PC-9 (cell line): Measurements from ENCODE around the gene ZNF14. TPM values are rescaled to one million over a fixed set of nuclear protein-coding genes. Genes with fewer than 3 reads are reported as not detected.
A peak's percentile ranks its signal among the peaks of the same experiment; 100 is the strongest.

Source experiments
- BruUV-seq: library from RNA; stranded (reverse); fragments of 400-500 nt; replicated peaks from 2 replicates; lab custom pipeline; 2021; lab: Mats Ljungman, UMichigan
- CTCF ChIA-PET: fragments of 300-600 bp; sonication (Branson Sonifier 250); formaldehyde crosslinking; loops from one replicate; lab custom pipeline; 2022; ENCODE audit warnings: antibody characterized with exemption; lab: Charles Lee
- POLR2A ChIA-PET: fragments of 300-600 bp; sonication (Branson Sonifier 250); formaldehyde crosslinking; loops from one replicate; lab custom pipeline; 2022; ENCODE audit warnings: antibody characterized with exemption; ENCODE audit not compliant: unreplicated experiment; lab: Charles Lee
- DNase-seq, 2 experiments: peaks; one replicate each; pipeline versions ENCODE4 v3.0.0 to v3.0.0-alpha.2; 2015 to 2022; ENCODE audit warnings: mixed read lengths in 1 of 2
- H2AFZ ChIP-seq: fragments of 200-600 bp; sonication (generic); 2 replicates; pipeline ENCODE4 v1.8.1; 2017; ENCODE audit warnings: antibody characterized with exemption
- H3F3A ChIP-seq: fragments of 200-600 bp; sonication (generic); 2 replicates; pipeline ENCODE4 v1.8.1; 2017; ENCODE audit warnings: antibody characterized with exemption, mild to moderate bottlenecking, low read depth; ENCODE audit not compliant: insufficient read depth
- H3K27ac ChIP-seq: fragments of 200-600 bp; sonication (generic); 2 replicates; pipeline ENCODE4 v1.6.1; 2016; ENCODE audit warnings: mixed run types
- H3K27me3 ChIP-seq: fragments of 200-600 bp; sonication (generic); 2 replicates; pipeline ENCODE4 v1.6.1; 2016; ENCODE audit warnings: low read depth, mixed run types; ENCODE audit not compliant: insufficient read depth
- H3K36me3 ChIP-seq: fragments of 200-600 bp; sonication (generic); 2 replicates; pipeline ENCODE4 v1.6.1; 2016; ENCODE audit warnings: low read depth, mixed run types
- H3K4me1 ChIP-seq: fragments of 200-600 bp; sonication (generic); replicated peaks from 2 replicates; pipeline ENCODE4 v1.6.1; 2016; ENCODE audit warnings: mixed run types; ENCODE audit not compliant: insufficient read depth
- H3K4me2 ChIP-seq: fragments of 200-600 bp; sonication (generic); 2 replicates; pipeline ENCODE4 v1.6.1; 2017; ENCODE audit warnings: mixed run types
- H3K4me3 ChIP-seq: fragments of 200-600 bp; sonication (generic); 2 replicates; pipeline ENCODE4 v1.6.1; 2016; ENCODE audit warnings: mixed run types
- H3K79me2 ChIP-seq: fragments of 200-600 bp; sonication (generic); 2 replicates; pipeline ENCODE4 v1.6.1; 2017; ENCODE audit warnings: low read depth, mixed run types
- H3K9me2 ChIP-seq: fragments of 200-600 bp; sonication (generic); 2 replicates; pipeline ENCODE4 v1.8.1; 2017; ENCODE audit warnings: mild to moderate bottlenecking; ENCODE audit not compliant: insufficient read depth
- H3K9me3 ChIP-seq: fragments of 200-600 bp; sonication (generic); 2 replicates; pipeline ENCODE4 v1.8.1; 2016; ENCODE audit warnings: low read depth; ENCODE audit not compliant: insufficient read depth
- H4K20me1 ChIP-seq: fragments of 200-600 bp; sonication (generic); 2 replicates; pipeline ENCODE4 v1.8.1; 2017; ENCODE audit not compliant: insufficient read depth
- CTCF ChIP-seq: fragments of 200-600 bp; sonication (generic); conservative IDR thresholded peaks from 2 replicates; pipeline ENCODE4 v1.6.1; 2017; ENCODE audit warnings: mixed run types, antibody characterized with exemption, mild to moderate bottlenecking, moderate library complexity
- EZH2 ChIP-seq: fragments of 200-600 bp; sonication (generic); IDR thresholded peaks from 2 replicates; pipeline ENCODE4 v1.8.0; 2017; ENCODE audit warnings: antibody characterized with exemption, low read depth
- intact Hi-C: fragments of 100-400 bp; cut with micrococcal nuclease; formaldehyde crosslinking; loops from one replicate; pipeline ENCODE4 v1.10.0; 2022; ENCODE audit not compliant: unreplicated experiment
- total RNA-seq: library from RNA; stranded (reverse); gene quantifications from 2 replicates; pipeline ENCODE4 v1.2.3, GENCODE V29; 2021

The ZNF14 gene
- total RNA-seq, 1 experiment from 2014 or later: 2.8 TPM

- Histone ChIP-seq H2AFZ (no peak overlapping the region), H3K4me2 (no peak overlapping the region), H4K20me1 (no peaks in the 10 kb centered on the region), H3K4me3 (peak overlapping the region; percentile 23), H3K9me2 (no peaks in the 10 kb centered on the region), H3K27me3 (no peaks in the 10 kb centered on the region), H3K36me3 (peaks cover 52% of the 10 kb centered on the region), H3K79me2 (no peaks in the 10 kb centered on the region), H3K27ac (no peak overlapping the region), H3F3A (peaks cover 23% of the 10 kb centered on the region), H3K4me1 (no peaks in the 10 kb centered on the region), H3K9me3 (peaks cover 89% of the 10 kb centered on the region)
- TF ChIP-seq CTCF: no peak
- no peak for TF ChIP-seq EZH2
- CTCF ChIA-PET: no interaction called here
- no TSS peak for BruUV-seq
- POLR2A ChIA-PET: no interaction called here
- no peak for DNase-seq
- intact Hi-C loops: no loop called here
Observed at GRCh38 chr19:19711934-19712828, 20.7 kb downstream of the ZNF14 start.

GRCh38 chr19:19711306-19711933 is 21.5 kb downstream of the ZNF14 start:
- H3K27ac ChIP-seq: no peak overlapping the region
- peaks cover 52% of the 10 kb centered on the region for H3K36me3 ChIP-seq
- H3K4me1 ChIP-seq: no peaks in the 10 kb centered on the region
- no peaks in the 10 kb centered on the region for H3K9me2 ChIP-seq
- no peaks in the 10 kb centered on the region for H3K79me2 ChIP-seq
- intact Hi-C loops: no loop called here
- peaks cover 23% of the 10 kb centered on the region for H3F3A ChIP-seq
- ChIA-PET POLR2A (no interaction called here), CTCF (no interaction called here)
- no peak for DNase-seq
- no peaks in the 10 kb centered on the region for H4K20me1 ChIP-seq
- TF ChIP-seq EZH2 (no peak), CTCF (no peak)
- H3K4me2 ChIP-seq: no peak overlapping the region
- H3K27me3 ChIP-seq: no peaks in the 10 kb centered on the region
- no TSS peak for BruUV-seq
- peak overlapping the region; percentile 16; the same call in 1 of the 2 replicates for H3K4me3 ChIP-seq
- H3K9me3 ChIP-seq: peaks cover 89% of the 10 kb centered on the region
- H2AFZ ChIP-seq: no peak overlapping the region

DNA sequence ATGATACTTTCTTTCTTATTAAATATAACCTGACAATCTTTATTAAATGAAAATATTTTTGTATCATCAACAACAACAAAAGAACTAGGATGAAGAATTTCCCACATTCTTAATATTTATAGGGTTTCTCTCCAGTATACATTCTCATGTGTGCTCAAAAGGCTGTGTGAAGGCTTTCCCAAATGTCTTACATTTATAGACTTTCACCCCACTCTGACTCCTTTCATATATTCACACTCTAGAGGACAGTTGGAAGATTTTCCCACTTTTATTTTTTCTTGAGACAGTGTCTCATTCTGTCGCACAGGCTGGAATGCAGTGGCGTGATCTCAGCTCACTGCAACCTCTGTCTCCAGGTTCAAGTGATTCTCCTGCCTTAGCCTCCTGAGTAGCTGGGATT is 22.4 kb downstream of the ZNF14 start:
- Histone ChIP-seq H4K20me1 (no peaks in the 10 kb centered on the region), H3K4me1 (no peaks in the 10 kb centered on the region), H2AFZ (no peak overlapping the region), H3K79me2 (no peaks in the 10 kb centered on the region), H3K27ac (no peak overlapping the region), H3K36me3 (peaks cover 48% of the 10 kb centered on the region), H3K9me3 (peaks cover 85% of the 10 kb centered on the region), H3K4me2 (no peak overlapping the region), H3K4me3 (peak overlapping the region; percentile 14; the same call in 1 of the 2 replicates), H3K27me3 (no peaks in the 10 kb centered on the region), H3F3A (peaks cover 23% of the 10 kb centered on the region), H3K9me2 (no peaks in the 10 kb centered on the region)
- POLR2A ChIA-PET: no interaction called here
- TF ChIP-seq CTCF (no peak), EZH2 (no peak)
- no TSS peak for BruUV-seq
- CTCF ChIA-PET: no interaction called here
- intact Hi-C loops: no loop called here
- DNase-seq: no peak
